ENCODE results near the gene CBR1.

DNA sequence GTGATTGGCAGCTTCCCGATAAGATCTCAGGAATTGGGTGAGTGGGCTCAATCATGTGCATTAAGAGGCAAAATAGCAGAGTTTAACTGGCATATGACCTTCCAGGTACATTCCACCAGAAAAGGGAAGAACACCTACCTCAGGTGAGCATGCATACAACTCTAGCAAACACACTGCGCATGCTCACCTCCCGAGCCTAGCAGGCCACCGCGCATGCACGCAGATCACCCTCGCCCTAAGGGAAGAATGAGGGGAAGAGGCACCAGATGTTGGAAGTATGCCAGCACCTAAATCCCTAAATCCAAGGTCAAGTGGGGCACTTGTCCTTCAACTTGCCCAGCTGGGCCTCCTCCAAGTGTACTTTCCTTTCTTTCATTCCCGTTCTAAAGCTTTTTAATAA is 41.4 kb downstream of the CBR1 start:
- TF ChIP-seq, protein P1, sequence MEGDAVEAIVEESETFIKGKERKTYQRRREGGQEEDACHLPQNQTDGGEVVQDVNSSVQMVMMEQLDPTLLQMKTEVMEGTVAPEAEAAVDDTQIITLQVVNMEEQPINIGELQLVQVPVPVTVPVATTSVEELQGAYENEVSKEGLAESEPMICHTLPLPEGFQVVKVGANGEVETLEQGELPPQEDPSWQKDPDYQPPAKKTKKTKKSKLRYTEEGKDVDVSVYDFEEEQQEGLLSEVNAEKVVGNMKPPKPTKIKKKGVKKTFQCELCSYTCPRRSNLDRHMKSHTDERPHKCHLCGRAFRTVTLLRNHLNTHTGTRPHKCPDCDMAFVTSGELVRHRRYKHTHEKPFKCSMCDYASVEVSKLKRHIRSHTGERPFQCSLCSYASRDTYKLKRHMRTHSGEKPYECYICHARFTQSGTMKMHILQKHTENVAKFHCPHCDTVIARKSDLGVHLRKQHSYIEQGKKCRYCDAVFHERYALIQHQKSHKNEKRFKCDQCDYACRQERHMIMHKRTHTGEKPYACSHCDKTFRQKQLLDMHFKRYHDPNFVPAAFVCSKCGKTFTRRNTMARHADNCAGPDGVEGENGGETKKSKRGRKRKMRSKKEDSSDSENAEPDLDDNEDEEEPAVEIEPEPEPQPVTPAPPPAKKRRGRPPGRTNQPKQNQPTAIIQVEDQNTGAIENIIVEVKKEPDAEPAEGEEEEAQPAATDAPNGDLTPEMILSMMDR (IDR thresholded peaks at IDR 0.05; ENCODE audit: insufficient read depth, low read length, poor library complexity, severe bottlenecking): no peak
- no peak for TF ChIP-seq EZH2phosphoT487 (conservative IDR thresholded peaks at IDR 0.05; ENCODE audit: low read length)

All from SU-DHL-6 (cell line).